Thyroid gland (tissue), 4 donors: Measurements from ENCODE around the gene FOXF1.

ENCODE experiments used
- POLR2A ChIP-seq, 2 donors: fragments of 450-650 bp; IDR thresholded peaks; one replicate each; pipeline ENCODE4 v1.6.1; 2017; ENCODE audit warnings: antibody characterized with exemption in 2 of 2, mild to moderate bottlenecking in 2 of 2, moderate library complexity in 1 of 2
- TF ChIP-seq, protein P1 (sequence below), 6 experiments: fragments of 200-600 bp in 3 of 6; fragments of 450-650 bp in 3 of 6; sonication (generic) in 3 of 6; IDR thresholded peaks; one replicate each; pipeline ENCODE4 v1.5.1; 2016 to 2019; ENCODE audit warnings: antibody characterized with exemption in 6 of 6, mild to moderate bottlenecking in 2 of 6, inconsistent platforms in 1 of 6, moderate library complexity in 1 of 6

DNA sequence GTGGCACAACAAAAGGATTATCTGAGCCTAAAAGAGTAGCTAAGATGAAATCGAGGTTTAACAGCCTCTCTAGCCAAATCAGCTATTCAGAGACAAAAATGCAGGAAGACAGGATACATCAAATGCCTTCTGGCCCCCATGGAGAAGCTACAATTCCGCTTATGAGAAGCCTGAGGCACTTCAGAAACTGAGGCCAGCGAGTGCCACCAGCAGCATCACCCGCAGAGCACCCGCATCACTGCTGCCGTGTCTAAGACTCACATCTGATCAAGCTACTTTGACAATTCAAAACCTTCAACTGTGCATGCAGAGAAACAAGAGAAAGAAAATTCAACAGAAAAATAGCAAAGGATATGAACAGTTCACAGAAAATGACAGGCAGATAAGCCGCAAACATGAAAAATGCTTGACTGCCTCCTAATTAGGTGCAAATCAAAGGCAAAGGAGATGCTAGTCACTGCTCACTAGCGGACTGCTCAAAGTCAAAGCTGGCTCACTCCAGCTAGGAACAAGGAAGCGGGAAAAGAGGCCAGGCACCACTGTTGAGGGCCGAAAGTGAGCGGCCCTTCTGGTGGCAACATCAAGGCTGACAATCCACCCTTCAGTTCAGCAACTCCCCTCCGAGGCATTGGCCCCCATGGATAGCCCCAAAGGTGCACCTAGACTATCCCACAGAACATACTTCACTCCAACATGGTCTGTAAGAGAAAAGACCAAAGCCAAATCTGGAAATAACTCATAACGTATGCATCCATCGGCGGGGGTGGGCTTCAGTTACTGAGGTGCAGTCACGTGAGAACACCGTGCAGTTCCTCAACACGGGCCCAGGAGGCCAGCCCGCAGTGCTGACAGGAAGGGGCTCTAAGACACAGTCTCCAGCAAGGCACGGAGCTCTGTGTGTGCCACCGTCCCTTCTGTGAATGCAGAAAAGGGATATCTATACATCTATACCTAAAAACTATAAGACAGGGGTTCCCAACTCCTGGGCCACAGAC lies 32.7 kb downstream of the FOXF1 start:
- TF ChIP-seq POLR2A (IDR thresholded peaks at IDR 0.05) = no peak
- TF ChIP-seq, protein P1, sequence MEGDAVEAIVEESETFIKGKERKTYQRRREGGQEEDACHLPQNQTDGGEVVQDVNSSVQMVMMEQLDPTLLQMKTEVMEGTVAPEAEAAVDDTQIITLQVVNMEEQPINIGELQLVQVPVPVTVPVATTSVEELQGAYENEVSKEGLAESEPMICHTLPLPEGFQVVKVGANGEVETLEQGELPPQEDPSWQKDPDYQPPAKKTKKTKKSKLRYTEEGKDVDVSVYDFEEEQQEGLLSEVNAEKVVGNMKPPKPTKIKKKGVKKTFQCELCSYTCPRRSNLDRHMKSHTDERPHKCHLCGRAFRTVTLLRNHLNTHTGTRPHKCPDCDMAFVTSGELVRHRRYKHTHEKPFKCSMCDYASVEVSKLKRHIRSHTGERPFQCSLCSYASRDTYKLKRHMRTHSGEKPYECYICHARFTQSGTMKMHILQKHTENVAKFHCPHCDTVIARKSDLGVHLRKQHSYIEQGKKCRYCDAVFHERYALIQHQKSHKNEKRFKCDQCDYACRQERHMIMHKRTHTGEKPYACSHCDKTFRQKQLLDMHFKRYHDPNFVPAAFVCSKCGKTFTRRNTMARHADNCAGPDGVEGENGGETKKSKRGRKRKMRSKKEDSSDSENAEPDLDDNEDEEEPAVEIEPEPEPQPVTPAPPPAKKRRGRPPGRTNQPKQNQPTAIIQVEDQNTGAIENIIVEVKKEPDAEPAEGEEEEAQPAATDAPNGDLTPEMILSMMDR (IDR thresholded peaks at IDR 0.05) = no peak
